GM10266 (cell line): ENCODE data around the gene ATG2B.
"Not testable (repeated sequence)": the region's sequence is repeated elsewhere in the genome, so short reads cannot be mapped to it uniquely, and the experiment has no call there.

Experiments
- DNase-seq: peaks from one replicate; pipeline ENCODE4 v3.0.0; 2012; ENCODE audit errors: extremely low spot score
- TF ChIP-seq, protein P1 (sequence below): IDR thresholded peaks from 2 replicates; pipeline ENCODE4 v1.5.1; 2012; ENCODE audit warnings: mild to moderate bottlenecking, low read depth; ENCODE audit not compliant: control insufficient read depth, insufficient read depth; ENCODE audit errors: missing control alignments

ATG2B gene

DNA sequence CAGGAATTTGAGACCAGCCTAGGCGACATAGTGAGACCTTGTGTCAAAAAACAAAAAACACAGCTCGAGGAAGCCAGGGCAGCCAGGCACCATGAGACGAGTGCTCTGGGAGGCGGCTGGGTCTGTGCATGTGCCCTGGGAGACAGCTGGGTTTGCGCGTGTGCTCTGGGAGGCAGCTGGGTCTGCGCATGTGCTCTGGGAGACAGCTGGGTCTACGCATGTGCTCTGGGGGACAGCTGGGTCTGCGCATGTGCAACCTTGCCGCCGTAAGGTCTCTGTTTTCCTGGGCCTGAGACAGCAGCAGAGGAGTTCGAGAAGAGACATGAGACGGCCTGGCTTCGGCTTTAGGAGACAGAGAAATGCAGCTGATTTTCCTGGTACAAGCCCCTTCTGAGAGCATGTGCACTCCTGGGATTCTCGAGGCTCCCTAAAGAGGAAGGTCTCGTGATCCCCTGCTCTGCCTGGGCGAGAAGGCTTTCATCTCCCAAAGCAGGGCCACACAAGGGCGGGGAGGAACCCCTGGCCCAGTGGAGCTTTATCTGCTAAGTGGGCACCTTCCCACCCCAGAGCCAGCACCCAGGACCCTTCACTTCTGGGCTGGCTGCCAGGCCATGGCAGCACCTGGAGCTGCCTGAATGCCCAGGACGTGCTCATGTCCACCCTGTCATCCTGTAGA, 110.7 kb downstream of the ATG2B start:
- TF ChIP-seq, protein P1, sequence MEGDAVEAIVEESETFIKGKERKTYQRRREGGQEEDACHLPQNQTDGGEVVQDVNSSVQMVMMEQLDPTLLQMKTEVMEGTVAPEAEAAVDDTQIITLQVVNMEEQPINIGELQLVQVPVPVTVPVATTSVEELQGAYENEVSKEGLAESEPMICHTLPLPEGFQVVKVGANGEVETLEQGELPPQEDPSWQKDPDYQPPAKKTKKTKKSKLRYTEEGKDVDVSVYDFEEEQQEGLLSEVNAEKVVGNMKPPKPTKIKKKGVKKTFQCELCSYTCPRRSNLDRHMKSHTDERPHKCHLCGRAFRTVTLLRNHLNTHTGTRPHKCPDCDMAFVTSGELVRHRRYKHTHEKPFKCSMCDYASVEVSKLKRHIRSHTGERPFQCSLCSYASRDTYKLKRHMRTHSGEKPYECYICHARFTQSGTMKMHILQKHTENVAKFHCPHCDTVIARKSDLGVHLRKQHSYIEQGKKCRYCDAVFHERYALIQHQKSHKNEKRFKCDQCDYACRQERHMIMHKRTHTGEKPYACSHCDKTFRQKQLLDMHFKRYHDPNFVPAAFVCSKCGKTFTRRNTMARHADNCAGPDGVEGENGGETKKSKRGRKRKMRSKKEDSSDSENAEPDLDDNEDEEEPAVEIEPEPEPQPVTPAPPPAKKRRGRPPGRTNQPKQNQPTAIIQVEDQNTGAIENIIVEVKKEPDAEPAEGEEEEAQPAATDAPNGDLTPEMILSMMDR, result no peak
- DNase-seq, result no peak

DNA sequence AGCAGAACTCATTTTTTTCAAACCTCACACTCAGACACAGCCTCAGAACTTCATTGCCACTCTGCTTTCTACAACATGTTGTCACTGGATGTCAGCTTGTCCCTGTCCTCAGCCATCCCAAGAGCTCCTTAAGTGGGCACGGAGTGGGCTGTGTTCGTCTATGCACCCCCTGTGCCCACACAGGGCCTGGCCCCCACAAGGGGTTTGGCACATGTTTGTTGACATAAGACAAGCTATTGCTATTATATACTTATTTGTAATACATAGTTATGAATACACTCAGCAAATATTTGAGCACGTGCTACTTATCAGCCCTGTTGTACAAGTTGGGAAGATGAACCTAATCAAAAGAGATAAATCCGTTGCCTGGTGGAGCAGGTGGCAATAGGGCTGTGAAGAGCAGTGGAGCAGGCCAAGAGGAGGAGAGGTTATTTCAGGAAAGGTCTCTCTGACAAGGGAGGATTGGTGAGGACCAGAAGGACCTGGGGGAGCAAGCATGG, 111.4 kb downstream of the ATG2B start:
- no peak for DNase-seq
- TF ChIP-seq, protein P1, result no peak

DNA sequence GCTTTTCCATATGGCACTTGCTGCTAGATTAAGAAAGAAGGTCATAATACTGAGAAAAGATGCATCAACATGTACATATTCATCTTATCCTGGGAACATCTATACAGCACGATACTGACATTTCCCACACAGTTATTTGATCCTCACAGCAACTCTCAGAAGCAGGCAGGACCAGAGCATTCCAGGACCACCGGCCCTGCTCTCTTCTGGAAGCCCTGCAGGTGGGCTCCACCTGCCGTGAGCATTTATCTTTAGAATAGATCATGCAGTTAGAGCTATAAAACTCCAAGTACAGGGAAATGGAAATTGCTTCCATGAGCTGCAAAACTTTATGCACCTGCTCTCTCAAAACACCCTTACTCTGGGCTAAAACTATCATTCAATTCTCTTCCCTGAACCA, 112.7 kb downstream of the ATG2B start:
- TF ChIP-seq, protein P1, result no peak
- no peak for DNase-seq

DNA sequence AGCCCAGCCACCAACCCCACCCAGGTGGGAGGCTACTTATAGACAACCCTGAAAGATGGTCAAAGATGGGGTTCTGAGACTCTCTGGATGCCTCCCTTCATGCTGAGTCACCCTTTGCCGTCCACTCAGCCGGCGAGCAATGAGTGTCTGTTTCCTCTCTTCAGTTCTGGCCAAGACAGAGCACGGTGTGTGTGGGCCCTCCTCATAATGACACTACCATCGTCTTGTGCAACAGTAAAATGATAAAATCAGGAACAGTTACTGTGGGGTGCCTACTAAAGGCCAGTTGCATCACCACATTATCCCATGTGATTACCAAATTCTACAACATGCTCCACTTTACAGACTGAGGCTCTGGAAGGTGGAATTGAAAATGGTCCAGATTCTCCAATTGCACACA, 114.1 kb downstream of the ATG2B start:
- TF ChIP-seq, protein P1, result no peak
- DNase-seq, result no peak

DNA sequence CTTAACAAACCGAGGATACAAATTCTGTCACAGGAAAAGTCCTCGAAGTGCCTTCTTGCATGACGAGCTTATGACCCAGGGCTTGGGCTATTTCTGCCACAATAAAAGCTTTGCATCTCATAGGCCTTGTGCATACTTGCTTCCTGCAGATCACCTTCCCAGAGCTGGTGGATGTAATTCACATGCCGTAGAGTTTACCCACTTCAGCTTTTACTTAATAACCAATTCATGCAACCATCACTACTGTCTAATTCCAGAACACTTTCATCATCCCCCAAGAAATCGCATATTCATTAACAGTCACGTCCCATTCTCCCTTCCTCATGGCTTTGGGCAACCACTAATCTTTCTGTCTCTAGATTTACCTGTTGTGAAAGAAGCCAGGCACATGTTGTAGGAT, 116.1 kb downstream of the ATG2B start:
- DNase-seq, result no peak
- TF ChIP-seq, protein P1, result no peak

DNA sequence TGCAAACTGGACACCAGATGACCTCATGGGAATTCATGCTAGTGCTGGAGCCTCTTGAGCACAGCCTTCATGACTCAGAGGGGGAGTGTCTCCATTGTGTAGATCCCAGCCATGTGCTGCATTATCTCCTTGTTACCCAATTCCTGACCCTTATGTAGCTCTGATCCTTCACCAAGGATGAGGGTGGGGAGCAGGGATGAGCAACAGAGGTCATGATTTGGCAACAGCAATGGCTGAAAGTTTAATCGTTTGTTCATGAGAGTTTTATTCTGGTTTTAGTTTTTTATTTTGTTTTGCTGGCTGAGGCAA, 116.6 kb downstream of the ATG2B start:
- TF ChIP-seq, protein P1, result no peak
- no peak for DNase-seq

DNA sequence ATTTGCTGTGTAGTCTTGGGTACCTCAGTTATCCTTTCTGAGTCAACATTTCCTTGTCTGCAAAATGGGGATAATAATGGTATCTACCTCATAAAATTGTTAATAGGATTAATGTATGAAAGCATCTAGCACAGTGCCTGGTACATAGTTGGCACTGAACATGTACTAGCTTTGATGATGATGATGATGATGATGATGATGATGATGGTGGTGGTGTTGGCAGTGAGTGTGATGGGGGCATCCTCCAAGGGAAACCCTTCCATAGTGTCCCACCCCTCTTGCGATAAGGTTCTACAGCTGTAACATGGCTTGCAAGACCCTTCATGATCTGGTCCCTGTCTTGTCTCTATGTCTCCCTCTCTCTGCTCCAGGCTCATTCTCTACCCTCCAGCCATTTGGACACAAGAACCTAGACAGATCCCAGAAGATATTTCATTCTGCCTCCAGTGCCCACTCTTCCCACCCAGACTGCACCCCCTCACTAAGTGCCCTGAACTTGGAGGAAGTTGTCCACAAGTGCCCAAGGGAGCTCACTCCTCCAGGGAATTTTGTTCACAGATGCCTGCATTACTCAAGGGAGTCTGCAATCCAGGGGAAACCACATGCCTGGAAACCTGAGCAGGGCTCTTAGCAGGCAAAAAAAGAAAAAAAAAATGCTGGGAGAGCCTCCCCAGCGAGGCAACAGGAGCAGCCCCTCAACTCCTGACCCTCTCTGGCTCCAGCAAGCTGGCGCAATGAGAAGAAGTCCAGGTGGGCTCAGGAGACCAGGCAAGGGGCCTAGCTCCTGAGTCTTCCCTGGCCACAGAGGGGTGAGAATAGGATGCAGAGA, 117.2 kb downstream of the ATG2B start:
- TF ChIP-seq, protein P1, result no peak
- DNase-seq, result no peak

DNA sequence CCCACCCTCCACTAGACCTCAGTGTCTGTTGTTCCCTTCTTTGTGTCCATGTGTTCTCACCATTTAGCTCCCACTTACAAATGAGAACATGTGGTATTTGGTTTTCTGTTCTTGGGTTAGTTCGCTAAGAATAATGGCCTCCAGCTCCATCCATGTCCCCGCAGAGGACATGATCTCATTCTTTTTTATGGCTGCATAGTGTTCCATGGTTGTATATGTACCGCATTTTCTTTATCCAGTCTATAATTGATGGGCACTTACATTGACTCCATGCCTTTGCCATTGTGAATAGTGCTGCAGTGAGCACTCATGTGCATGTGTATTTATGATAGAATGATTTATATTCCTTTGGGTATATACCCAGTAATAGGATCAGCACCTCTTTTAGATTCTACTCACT, 118.1 kb downstream of the ATG2B start:
- DNase-seq, result not testable (repeated sequence)
